Neural cell (in vitro differentiated cells): ENCODE results near the gene JPT2.

ENCODE experiments used
- CTCF ChIP-seq: fragments of 450-650 bp; IDR thresholded peaks from 2 replicates; pipeline ENCODE4 v1.5.1; 2014; ENCODE audit warnings: antibody characterized with exemption, mild to moderate bottlenecking, moderate library complexity; ENCODE audit not compliant: poor library complexity, severe bottlenecking
- EP300 ChIP-seq: fragments of 450-650 bp; conservative IDR thresholded peaks from 2 replicates; pipeline ENCODE4 v1.6.1; 2014; ENCODE audit warnings: antibody characterized with exemption, mild to moderate bottlenecking, moderate library complexity; ENCODE audit not compliant: poor library complexity, severe bottlenecking
- EZH2 ChIP-seq: fragments of 200-600, 300-800 bp; shearing (Covaris generic), sonication (generic); IDR thresholded peaks from 2 replicates; pipeline ENCODE4 v1.6.1; 2014; ENCODE audit warnings: antibody characterized with exemption, low read length, borderline replicate concordance, mild to moderate bottlenecking; ENCODE audit not compliant: insufficient read depth, poor library complexity, severe bottlenecking
- POLR2AphosphoS5 ChIP-seq: IDR thresholded peaks from 2 replicates; pipeline ENCODE4 v1.6.1; 2012
- RAD21 ChIP-seq: fragments of 450-650 bp; conservative IDR thresholded peaks from 2 replicates; pipeline ENCODE4 v1.6.1; 2014; ENCODE audit warnings: antibody characterized with exemption, mild to moderate bottlenecking, moderate library complexity
- REST ChIP-seq: IDR thresholded peaks from 2 replicates; pipeline ENCODE4 v1.6.1; 2012; ENCODE audit warnings: borderline replicate concordance
- SMC3 ChIP-seq: fragments of 450-650 bp; conservative IDR thresholded peaks from 2 replicates; pipeline ENCODE4 v1.6.1; 2014; ENCODE audit warnings: antibody characterized with exemption, mild to moderate bottlenecking, moderate library complexity; ENCODE audit not compliant: poor library complexity
- TAF1 ChIP-seq: IDR thresholded peaks from 2 replicates; pipeline ENCODE4 v1.6.1; 2012; ENCODE audit warnings: low read depth

DNA sequence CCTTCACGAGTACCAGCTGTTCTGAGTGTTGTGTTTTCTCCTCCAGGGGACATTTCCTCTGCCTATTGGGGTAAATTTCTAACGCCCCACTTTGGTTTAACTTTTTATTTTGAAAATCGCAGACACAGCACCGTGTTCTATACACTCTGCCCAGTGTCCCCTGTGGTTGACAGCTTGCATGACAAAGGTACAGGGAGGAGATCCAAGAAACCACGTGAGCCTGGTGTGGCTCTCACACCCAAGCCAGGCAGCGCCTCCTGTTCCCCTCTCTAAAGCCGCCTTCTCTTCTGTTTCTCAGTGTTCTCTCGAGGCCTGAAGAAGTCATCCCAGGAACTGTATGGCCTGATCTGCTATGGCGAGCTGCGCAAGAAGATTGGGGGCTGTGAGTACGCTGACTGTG, 40.6 kb upstream of the JPT2 start:
- TF ChIP-seq CTCF (no peak), EZH2 (no peak), POLR2AphosphoS5 (no peak), RAD21 (no peak), REST (no peak), EP300 (no peak), TAF1 (no peak), SMC3 (no peak)
